Activated T-cell treated with anti-CD3 and anti-CD28 coated beads, Interleukin-2, amount 50 U/mL, for 72 hours (primary cell): ENCODE results near the gene ZMIZ1. TPM values are rescaled to one million over a fixed set of nuclear protein-coding genes. Genes with fewer than 3 reads are reported as not detected.

Experiments used
- ATAC-seq, 2 donors: fragments of 150-1000 bp; cut with Tn5 transposase; replicated peaks in 1 of 2; 2 replicates each; pipeline ENCODE4 v1.10.0; 2021; ENCODE audit warnings: moderate library complexity in 2 of 2, mild to moderate bottlenecking in 1 of 2
- DNase-seq, 2 donors: peaks; one replicate each; pipeline ENCODE4 v3.0.0; 2021 to 2022; ENCODE audit warnings: mixed read lengths in 1 of 2
- H3K27ac Mint-ChIP-seq: one replicate; pipeline ENCODE4 v1.8.0; 2022; ENCODE audit warnings: mild to moderate bottlenecking, moderate library complexity, mixed read lengths
- H3K27me3 Mint-ChIP-seq: one replicate; pipeline ENCODE4 v1.8.0; 2022; ENCODE audit warnings: low read depth, mixed read lengths
- H3K36me3 Mint-ChIP-seq, 2 donors: one replicate each; pipeline ENCODE4 v1.8.0; 2022; ENCODE audit warnings: mixed read lengths in 2 of 2, mild to moderate bottlenecking in 1 of 2; ENCODE audit not compliant: insufficient read depth in 2 of 2
- H3K4me1 Mint-ChIP-seq: one replicate; pipeline ENCODE4 v1.8.0; 2022; ENCODE audit warnings: low read depth, mixed read lengths
- H3K4me3 Mint-ChIP-seq, 2 donors: one replicate each; pipeline ENCODE4 v1.8.0; 2022; ENCODE audit warnings: mild to moderate bottlenecking in 2 of 2, mixed read lengths in 2 of 2, moderate library complexity in 2 of 2
- H3K9me3 Mint-ChIP-seq, 2 donors: one replicate each; pipeline ENCODE4 v1.8.0; 2022; ENCODE audit warnings: mixed read lengths in 2 of 2
- total RNA-seq, 2 donors: library from RNA; stranded (reverse); gene quantifications; one replicate each; pipeline ENCODE4 v1.2.3, GENCODE V29; 2022

The ZMIZ1 gene
- total RNA-seq, 2 donors from 2014 or later = 30.6 to 37.8 TPM

GRCh38 chr10:79292891-79293746 is 224.4 kb downstream of the ZMIZ1 start:
- no peaks in the 10 kb centered on the region for H3K9me3 Mint-ChIP-seq
- H3K4me3 Mint-ChIP-seq = no peak overlapping the region
- no peaks in the 10 kb centered on the region for H3K27me3 Mint-ChIP-seq
- peaks cover 3 to 10% of the 10 kb centered on the region in 2 donors for H3K36me3 Mint-ChIP-seq
- DNase-seq (peak; percentile 43 to 56), ATAC-seq (peak; percentile 47 to 64)
- H3K4me1 Mint-ChIP-seq = peaks cover 25% of the 10 kb centered on the region
- H3K27ac Mint-ChIP-seq = no peak overlapping the region

- ATAC-seq (no peak), DNase-seq (no peak)
- H3K9me3 Mint-ChIP-seq = no peaks in the 10 kb centered on the region
- no peak overlapping the region for H3K4me3 Mint-ChIP-seq
- H3K36me3 Mint-ChIP-seq = peaks cover 3 to 10% of the 10 kb centered on the region in 2 donors
- peak overlapping the region; percentile 46 for H3K27ac Mint-ChIP-seq
- peaks cover 29% of the 10 kb centered on the region for H3K4me1 Mint-ChIP-seq
- no peaks in the 10 kb centered on the region for H3K27me3 Mint-ChIP-seq
These were observed 225.2 kb downstream of the ZMIZ1 start for GRCh38 chr10:79293841-79294581.

- ATAC-seq (peak in 1 of 2 donors; percentile 29), DNase-seq (no peak)
- Mint-ChIP-seq H3K27me3 (no peaks in the 10 kb centered on the region), H3K4me1 (peaks cover 29% of the 10 kb centered on the region), H3K4me3 (no peak overlapping the region), H3K9me3 (no peaks in the 10 kb centered on the region), H3K36me3 (peaks cover 3 to 10% of the 10 kb centered on the region in 2 donors), H3K27ac (peak overlapping the region; percentile 59)
These were observed 226.8 kb downstream of the ZMIZ1 start for GRCh38 chr10:79295563-79295962.

GRCh38 chr10:79296431-79296830 is 227.7 kb downstream of the ZMIZ1 start:
- Mint-ChIP-seq H3K36me3 (peaks cover 10% of the 10 kb centered on the region in 2 donors), H3K27me3 (no peaks in the 10 kb centered on the region), H3K27ac (no peak overlapping the region), H3K4me3 (no peak overlapping the region), H3K9me3 (no peaks in the 10 kb centered on the region), H3K4me1 (peaks cover 29% of the 10 kb centered on the region)
- DNase-seq (no peak), ATAC-seq (no peak)

DNA sequence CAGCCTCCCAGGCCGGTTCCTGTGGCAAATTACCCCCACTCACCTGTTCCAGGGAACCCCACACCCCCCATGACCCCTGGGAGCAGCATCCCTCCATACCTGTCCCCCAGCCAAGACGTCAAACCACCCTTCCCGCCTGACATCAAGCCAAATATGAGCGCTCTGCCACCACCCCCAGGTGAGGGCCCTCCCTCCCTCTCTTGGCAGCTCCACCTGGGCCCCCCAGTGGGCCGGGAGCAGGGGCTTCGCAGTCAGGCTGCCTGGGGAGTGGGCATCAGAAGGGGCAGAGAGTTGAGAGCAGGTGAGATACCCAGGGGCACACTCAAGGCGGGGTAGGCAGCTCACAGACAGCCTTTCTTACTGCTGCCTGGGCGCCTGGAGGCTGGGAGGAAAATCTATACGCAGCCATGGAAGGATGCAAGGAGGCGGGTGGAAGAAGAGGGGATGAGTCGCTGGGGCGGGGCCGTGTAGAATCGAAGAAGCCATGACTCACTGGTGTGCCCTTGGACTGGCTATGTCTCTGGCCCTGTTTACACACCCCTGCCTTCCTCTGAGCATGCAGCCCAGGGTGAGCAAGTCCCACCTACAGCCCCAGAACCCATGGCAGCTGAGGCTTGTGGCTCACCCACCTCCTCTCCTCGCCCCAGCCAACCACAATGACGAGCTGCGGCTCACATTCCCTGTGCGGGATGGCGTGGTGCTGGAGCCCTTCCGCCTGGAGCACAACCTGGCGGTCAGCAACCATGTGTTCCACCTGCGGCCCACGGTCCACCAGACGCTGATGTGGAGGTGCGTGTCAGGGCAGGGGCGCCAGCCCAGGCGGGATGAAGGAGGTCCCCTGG is 229.9 kb downstream of the ZMIZ1 start:
- peak; percentile 47 to 48 for DNase-seq

DNA sequence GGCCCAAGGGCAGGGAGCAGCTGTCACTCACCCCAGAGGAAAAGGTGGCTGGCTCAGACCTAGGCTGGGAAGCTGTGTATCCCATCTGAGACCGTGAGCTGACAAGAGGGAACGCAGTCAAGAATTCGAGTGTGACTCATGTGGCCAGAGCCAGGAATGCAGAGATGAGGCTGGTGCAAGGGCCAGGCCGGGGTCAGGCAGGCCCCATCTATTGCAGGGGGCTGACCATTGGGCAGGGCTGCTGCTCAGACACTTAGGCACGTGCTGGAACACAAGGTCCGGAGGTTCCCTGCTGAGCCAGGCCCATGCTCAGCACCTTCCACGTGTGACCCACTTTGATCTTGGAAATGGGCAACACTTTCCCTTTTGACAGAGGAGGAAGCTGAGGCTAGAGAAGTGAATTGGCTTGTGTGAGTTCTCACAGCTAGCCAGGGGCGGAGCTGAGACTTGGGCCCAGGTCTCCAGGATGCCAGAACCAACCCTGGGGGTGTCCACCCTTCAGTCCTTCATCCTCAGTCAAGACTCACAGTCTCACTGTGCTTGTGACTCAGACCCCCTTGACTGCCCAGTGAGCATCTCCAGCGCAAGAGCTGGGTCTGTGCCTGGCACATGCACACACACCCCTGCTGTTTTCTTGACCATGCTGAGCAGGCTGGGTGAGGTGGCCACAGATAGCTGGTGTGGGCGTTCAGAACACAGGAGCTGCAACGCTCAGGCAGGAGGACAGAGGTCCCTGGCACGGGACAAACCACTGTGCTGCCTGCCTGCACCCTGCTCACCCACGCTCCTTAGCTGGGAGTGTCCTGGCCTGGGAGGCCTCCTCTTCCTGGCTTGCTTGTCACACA is 230.9 kb downstream of the ZMIZ1 start:
- ATAC-seq = no peak
- DNase-seq = no peak
- Mint-ChIP-seq H3K27me3 (no peaks in the 10 kb centered on the region), H3K4me1 (peaks cover 23% of the 10 kb centered on the region), H3K4me3 (no peak overlapping the region), H3K36me3 (peaks cover 13% of the 10 kb centered on the region in 2 donors), H3K9me3 (no peaks in the 10 kb centered on the region), H3K27ac (no peak overlapping the region)

More for the DNA sequence above, 229.9 kb downstream of the ZMIZ1 start:
- Mint-ChIP-seq H3K27me3 (no peaks in the 10 kb centered on the region), H3K9me3 (no peaks in the 10 kb centered on the region), H3K4me1 (peaks cover 29% of the 10 kb centered on the region), H3K27ac (no peak overlapping the region), H3K4me3 (no peak overlapping the region), H3K36me3 (peaks cover 10 to 13% of the 10 kb centered on the region in 2 donors)
- peak; percentile 80 to 89 for ATAC-seq

DNA sequence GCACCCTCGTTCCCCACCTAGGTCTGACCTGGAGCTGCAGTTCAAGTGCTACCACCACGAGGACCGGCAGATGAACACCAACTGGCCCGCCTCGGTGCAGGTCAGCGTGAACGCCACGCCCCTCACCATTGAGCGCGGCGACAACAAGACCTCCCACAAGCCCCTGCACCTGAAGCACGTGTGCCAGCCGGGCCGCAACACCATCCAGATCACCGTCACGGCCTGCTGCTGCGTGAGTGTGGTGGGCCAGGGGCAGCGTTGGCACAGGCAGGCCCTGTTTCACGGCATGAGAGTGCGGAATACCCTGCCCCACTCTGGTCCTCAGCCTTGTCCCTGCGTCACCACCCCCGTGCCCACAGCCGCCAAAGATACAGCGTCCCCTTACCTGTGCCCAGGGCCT is 231.9 kb downstream of the ZMIZ1 start:
- H3K27ac Mint-ChIP-seq = no peak overlapping the region
- no peak overlapping the region for H3K4me3 Mint-ChIP-seq
- H3K36me3 Mint-ChIP-seq = peaks cover 9 to 10% of the 10 kb centered on the region in 2 donors
- peaks cover 14% of the 10 kb centered on the region for H3K4me1 Mint-ChIP-seq
- ATAC-seq = no peak
- H3K9me3 Mint-ChIP-seq = no peaks in the 10 kb centered on the region
- DNase-seq = no peak
- no peaks in the 10 kb centered on the region for H3K27me3 Mint-ChIP-seq

DNA sequence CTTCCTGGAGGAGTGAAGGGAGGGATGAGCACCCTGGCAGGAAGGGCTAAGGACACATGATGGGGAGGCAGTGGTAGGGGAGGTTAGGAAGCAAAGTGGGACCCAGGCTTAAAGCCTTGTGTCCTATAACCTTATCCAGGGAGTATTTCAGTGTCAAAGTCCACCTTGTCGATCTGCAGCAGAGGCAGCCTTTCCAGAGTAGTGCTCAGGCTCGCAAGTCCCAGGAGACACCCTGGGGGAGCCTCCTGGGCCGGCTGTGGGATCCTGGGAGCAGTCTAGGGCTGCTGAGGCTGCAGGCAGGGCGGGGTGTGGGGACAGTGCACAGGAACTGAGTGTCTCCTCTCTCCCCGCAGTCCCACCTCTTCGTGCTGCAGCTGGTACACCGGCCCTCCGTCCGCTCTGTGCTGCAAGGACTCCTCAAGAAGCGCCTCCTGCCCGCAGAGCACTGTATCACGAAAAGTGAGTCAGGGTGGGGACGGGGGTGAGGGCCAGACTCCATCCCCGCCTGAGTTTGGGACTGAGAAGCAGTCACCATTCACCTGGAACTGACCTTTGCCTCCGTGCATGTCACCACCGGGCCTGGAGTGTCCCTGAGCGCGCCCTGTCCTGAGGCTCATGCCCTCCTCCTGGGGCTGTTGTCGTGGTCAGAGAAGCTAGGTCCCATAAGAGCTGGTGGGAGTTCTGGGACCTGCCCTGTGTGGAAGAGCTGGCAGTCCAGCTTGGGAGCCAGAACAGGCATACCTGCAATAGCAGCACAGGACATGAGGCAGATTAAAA is 233.2 kb downstream of the ZMIZ1 start:
- H3K36me3 Mint-ChIP-seq = peaks cover 6 to 10% of the 10 kb centered on the region in 2 donors

GRCh38 chr10:79303631-79304478 is 235.1 kb downstream of the ZMIZ1 start:
- H3K27ac Mint-ChIP-seq = no peak overlapping the region
- H3K27me3 Mint-ChIP-seq = no peaks in the 10 kb centered on the region
- DNase-seq = no peak

More for the DNA sequence above, 233.2 kb downstream of the ZMIZ1 start:
- H3K4me3 Mint-ChIP-seq = no peak overlapping the region
- H3K9me3 Mint-ChIP-seq = no peaks in the 10 kb centered on the region
- peaks cover 11% of the 10 kb centered on the region for H3K4me1 Mint-ChIP-seq
- no peaks in the 10 kb centered on the region for H3K27me3 Mint-ChIP-seq
- no peak overlapping the region for H3K27ac Mint-ChIP-seq
- ATAC-seq (no peak), DNase-seq (no peak)

GRCh38 chr10:79304479-79305087 is 235.8 kb downstream of the ZMIZ1 start:
- no peak overlapping the region for H3K27ac Mint-ChIP-seq
- H3K36me3 Mint-ChIP-seq = peaks cover 10 to 14% of the 10 kb centered on the region in 2 donors
- H3K9me3 Mint-ChIP-seq = no peaks in the 10 kb centered on the region
- no peaks in the 10 kb centered on the region for H3K27me3 Mint-ChIP-seq
- H3K4me3 Mint-ChIP-seq = no peak overlapping the region
- ATAC-seq (no peak), DNase-seq (no peak)
- no peaks in the 10 kb centered on the region for H3K4me1 Mint-ChIP-seq

More at GRCh38 chr10:79303631-79304478, 235.1 kb downstream of the ZMIZ1 start:
- H3K36me3 Mint-ChIP-seq = peaks cover 10 to 11% of the 10 kb centered on the region in 2 donors
- peaks cover 2% of the 10 kb centered on the region for H3K4me1 Mint-ChIP-seq
- ATAC-seq = no peak
- H3K9me3 Mint-ChIP-seq = no peaks in the 10 kb centered on the region
- H3K4me3 Mint-ChIP-seq = no peak overlapping the region
